GM18868 (cell line): Measurements from ENCODE around the gene HES3.

ENCODE experiments used
- ATAC-seq: cut with Tn5 transposase; IDR thresholded peaks from one replicate; pipeline ENCODE4 v1.9.1; 2021; ENCODE audit warnings: mild to moderate bottlenecking, moderate library complexity; ENCODE audit not compliant: unreplicated experiment

HES3 gene

DNA sequence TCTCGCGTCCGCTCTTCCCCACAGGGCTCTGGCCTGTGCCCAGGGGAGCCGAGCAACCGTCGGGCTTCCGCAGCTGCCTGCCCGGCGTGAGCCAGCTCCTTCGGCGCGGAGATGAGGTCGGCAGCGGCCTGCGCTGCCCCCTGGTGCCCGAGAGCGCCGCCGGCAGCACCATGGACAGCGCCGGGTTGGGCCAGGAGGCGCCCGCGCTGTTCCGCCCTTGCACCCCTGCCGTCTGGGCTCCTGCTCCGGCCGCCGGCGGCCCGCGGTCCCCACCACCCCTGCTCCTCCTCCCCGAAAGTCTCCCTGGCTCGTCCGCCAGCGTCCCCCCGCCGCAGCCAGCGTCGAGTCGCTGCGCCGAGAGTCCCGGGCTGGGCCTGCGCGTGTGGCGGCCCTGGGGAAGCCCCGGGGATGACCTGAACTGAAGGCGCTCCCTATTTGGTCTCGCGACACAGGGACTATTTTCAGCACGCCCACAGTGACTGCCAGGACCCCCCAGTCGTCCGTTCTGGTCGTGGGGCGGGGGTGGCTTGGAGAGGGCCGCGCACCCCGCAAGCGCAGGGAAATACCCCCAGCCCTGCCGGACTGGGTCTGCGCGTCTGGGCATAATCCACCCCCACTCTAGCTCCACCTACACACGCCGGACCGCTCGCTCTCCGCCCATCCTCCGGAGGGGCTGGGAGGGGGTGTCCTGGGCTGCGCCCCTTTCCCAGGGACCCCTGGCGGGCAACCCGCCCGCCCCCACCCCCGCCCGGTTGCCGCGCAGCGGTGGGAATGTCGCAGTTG is 1.3 kb downstream of the HES3 start:
- ATAC-seq, result no peak

DNA sequence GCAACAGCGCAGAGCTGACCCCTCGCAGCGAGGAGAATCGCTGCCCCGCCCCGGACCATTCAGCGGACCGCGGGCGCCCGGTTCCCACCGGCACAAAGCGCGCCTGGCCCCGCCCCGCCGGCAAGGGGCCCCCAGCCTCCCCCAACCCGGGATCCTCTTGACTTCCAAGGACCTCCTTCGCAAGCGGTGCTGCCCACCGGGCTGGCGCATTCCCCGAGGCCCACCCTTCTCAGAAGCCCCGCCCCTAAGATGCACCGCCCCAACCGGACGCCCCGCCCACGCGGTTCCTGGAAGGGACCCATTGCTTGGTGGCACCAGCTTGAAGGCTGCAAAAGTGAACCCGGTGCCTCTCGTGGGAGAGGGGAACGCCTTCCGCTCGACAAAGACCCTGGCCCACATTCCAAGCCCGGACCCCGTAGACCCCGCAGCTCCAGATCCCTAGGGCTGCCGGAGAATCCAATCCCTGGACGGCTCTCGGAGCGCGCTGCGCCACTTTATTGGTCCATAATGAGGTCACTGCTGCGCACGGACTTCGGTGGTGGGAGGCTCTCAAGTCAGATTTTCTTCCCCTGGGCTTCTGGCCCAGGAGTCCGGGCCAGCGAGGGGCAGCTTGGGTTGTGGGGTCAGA is 2.0 kb downstream of the HES3 start:
- ATAC-seq, result no peak

DNA sequence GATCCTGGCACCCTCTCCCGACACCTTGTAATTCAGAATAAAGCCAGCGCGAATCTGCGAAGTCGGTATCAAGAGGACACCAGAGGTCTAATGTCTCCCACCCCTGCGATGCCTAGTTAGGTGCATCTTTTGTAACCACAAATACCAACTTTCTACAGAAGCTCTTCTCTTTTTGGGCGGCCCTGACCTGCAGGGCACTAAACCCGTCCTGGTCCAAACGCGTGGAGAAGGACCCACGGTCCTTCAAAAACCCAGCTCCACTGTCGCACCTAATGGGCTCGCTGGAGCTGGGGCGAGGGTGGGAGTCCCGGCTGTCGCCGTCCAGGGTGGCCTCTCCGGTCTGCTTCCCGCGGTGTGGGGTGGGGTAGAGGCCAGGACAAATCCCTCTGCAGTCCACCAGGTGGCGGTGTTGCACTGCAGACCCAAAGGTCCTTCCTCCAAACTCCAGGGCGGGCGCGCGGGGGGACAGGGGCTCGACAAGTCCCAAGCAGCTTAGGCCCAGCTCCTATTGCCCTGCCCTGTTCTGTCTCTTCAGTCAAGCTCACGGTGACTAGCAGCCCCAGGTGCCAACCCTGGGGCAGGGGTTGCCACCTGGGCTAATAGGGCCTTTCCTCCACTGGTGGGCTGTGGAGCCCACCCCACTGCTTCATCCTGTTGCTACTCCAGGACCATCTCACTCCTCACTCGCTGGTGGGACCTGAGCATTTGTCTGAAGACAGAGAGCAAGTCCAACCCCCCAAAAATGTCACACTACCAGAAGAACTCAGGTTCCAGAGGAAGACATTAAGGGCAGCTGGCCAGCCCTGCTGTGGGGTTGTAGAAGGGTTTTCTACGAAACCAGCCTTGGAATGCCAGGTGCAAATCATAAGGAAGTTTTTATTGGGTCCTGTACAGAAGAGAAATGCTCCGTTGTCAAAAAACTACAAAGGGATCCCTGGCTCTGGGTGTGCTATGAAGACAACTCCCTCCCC is 2.8 kb downstream of the HES3 start:
- ATAC-seq, result no peak

DNA sequence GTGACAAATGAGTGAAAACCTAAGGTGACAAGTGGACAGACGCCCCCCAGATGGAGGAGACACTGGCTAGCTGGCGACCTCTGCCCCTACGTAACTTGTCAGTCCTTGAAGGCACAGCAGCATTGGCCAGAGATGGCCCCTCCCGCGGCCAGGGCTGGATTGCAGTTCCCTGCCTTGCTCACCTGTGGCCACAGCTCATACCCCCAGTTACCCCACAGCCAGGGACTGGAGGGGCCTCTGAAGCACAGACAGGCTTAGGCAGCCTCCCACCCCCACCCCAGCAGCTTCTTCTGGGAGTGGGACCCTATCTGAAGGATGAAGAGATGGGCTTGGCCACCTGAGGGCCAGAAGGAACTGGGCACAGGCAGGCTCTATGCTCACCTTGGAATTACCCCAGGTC is 3.7 kb downstream of the HES3 start:
- ATAC-seq, result no peak

DNA sequence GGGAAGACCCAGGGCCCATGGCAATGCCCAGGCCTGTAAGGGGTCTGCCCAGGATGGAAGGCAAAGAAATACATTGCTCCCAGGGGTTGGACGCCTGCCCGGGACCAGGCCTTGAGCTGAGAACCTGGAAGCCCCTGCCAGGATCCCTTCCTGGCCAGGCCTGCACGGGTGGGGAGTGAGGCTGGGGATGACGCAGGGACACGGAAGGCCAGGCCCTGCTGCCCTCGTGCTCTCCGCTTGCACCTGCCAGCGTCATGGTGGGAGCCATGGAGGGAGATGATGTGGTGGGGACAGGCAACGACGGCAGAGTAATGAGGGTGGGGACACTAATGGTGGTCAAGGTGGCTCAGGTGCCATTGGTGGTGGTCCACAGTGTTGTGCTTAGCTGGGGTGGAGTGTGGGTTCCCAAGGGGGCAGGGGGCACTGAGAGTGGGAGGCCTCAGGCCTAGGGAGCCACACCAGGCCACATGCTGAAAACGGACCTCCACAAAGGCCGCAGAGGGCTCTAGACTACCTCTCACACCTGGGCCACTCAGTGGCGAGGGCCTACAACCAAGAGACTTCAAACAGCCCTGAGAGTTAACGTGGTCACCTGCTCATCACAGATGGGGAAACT is 4.3 kb downstream of the HES3 start:
- no peak for ATAC-seq

DNA sequence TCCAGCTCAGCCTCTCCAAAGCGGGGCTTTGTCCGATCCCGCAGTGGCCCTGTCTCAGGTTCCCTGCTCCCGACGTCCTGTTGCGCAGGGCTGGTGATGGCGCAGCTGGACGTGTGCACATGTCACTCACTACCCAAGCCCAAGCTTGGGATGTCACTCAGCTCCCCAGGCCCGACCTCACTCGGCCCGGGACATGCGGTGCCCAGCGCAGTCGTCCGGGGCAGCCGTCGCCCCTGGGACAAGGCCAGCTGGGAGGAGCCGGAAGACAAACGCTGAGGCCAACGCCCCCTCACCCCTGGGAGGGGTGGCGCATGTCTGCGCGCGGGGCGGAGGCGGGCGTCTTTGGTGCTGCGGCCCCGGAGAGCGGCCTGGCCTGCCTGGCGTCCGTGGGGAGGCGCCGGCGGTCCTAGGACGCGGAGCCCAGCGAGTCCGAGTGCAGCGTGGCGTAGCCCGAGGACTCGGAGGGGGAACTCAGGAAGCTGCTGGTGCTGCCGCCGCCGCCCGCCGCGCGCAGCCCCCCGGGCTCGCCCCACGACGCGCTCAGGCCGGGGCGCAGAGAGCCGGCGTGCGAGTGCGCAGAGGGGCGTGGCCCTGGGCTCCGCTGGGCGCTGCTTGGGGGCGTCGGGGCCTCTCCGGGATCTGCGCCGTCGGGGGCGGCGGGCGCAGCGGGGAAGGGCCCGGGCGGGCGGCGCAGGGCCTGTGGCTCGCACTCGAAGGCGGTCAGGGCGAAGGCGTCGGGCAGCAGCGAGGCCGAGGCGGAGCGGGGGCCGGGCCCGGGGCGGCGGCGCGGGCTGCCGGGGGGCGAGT is 5.2 kb downstream of the HES3 start:
- ATAC-seq, result no peak

- ATAC-seq, result no peak
Measured at GRCh38 chr1:6249739-6250689, 6.0 kb downstream of the HES3 start.

GRCh38 chr1:6251233-6251632 is 7.3 kb downstream of the HES3 start:
- ATAC-seq, result no peak

DNA sequence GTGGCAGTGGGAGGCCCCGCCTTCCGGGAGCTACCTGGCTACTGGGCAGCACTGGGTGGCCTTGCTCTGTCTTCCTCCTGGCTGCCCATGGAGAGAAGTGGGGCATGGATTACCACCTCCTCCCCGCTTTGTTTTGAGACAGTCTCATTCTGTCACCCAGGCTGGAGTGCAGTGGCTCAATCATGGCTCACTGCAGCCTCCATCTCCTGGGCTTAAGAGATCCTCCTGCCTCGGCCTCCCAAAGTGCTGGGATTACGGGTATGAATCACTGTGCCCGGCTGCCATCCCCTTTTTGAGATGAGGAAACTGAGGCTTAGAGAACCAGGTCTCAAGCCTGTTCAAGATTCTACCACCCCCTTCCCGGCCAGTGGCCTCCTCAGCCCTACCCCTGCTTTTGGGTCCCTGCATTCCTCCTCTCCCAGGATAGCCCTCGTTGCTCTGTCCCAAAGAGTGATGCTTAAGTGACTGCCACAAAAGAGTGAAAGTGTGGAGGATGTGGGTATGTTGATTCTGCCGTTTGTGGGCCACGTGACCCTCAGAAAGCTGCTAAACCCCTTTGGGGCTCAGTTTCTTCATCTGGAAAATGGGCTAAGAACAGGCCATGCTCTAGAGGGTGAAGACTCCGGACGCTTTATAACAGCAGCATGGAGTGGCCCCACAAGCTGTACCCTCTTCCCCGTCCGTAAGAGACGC is 7.8 kb downstream of the HES3 start:
- ATAC-seq, result no peak

DNA sequence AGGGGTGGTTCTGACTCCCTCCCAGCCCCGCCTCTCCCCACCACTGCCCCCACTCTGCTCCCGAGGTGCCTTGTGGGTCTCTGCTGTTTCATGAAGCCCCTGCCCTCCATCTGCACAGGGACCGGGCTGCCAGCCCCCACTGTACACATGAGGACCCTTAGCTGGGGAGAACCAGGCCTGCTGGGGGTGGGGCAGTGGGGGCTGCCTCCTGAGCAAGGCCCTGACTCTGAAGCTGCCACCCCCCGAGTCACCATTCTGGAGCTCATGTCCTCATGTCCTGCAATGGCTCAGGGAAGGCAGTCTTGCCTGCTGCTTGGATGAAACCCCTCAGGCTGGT is 8.4 kb downstream of the HES3 start:
- no peak for ATAC-seq

GRCh38 chr1:6253380-6253779 is 9.4 kb downstream of the HES3 start:
- no peak for ATAC-seq

GRCh38 chr1:6254691-6255090 is 10.7 kb downstream of the HES3 start:
- no peak for ATAC-seq

GRCh38 chr1:6256645-6257044 is 12.7 kb downstream of the HES3 start:
- ATAC-seq, result no peak

DNA sequence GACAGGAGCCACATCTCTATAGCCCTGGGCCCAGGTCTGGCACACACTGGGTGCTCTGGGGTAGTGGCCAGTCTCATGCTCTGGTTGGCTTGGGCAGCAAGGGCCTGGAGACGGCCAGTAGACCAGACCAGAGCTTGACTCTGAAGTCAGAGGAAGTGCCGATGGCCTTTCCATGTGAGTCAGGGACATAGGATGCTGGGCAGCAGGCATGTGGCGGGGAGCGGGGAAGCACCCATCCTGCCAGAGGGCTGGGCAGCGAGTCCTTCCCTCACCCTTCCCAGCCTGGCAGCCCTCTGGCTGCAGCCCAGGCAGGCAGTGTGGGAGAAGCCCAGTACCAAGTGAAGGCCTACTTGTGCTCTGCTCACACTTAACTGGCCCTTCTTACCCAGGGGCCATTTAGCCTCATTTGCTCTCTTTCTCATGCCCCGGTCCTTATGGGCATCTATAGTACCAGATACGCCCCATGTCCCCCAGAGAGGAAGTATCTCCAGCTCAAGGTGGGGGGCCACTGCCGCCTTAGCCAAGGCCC is 13.6 kb downstream of the HES3 start:
- no peak for ATAC-seq

GRCh38 chr1:6258675-6259074 is 14.7 kb downstream of the HES3 start:
- no peak for ATAC-seq

DNA sequence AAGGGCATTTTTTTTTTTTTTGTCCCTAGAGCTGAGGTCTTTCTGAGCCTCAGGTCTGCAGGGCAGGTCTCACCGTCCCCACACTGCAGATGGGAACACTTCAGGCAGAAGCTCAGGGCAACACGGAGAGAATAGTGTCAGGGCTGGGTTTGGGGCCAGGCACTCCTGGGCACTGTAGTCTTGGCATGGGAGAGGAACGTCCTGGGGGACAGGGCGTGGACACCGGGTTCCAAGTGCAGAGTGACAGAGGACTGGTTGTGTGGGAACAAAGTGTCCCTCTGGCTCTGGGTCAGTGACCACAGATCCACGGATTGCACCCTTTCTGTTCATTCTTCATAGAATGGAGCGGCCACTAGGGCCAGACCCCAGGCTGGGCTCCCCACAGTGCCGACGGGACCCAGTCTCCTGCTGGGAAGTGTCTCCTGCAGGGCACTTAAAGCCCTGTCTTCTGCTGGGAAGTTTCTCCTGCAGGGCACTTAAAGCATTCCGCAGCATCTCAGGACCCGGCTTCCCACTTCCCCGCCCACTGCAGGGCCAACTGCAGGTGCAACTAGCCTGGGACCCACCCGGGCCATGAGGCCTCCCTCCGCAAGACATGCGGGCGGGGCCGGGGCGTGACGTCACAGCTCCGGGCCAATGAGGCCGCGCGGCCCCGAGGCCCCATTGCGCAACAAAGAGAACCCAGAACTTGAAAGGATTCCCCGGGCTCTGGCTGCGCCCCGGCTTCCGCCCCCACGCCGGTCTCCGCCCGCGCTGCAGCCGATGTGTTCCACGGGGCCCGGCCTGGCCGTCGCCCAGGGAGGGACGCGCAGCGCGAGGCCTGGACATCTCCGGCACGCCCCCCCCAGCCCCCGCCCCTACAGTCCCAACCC is 15.7 kb downstream of the HES3 start:
- peak; percentile 46 for ATAC-seq

DNA sequence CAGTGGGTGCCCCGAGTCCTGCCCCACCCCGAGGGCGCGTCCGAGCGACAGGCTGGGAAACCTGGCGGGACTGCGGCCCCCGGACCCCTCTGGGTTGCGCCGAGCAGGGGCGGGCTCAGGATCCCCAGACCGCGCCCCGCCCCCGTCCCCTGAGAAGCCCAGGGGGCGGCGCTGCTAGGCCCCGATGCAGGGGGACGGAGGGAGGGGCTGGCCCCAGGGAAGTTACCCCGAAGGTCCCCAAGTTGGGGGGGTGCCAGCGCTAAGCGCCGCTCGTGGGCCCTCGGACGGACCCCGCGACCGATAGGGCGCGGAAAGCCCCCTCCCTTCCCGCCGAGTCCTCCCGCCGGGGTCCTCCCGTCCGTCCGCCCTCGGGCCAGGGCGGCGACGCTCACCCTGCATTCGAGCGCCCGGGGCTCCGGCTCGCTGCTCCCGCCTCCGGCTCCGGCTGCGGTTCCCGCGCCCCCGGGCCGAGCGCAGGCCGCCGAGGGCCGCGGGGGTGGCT is 16.5 kb downstream of the HES3 start:
- peak; percentile 36 for ATAC-seq
